Tibial nerve (tissue), 4 donors: ENCODE measurements around the gene KCNQ1. TPM values are rescaled to one million over a fixed set of nuclear protein-coding genes. Genes with fewer than 3 reads are reported as not detected.
A peak's percentile ranks its signal among the peaks of the same experiment; 100 is the strongest.

Source experiments
- DNase-seq, 2 donors: peaks; one replicate each; pipeline ENCODE4 v3.0.0-alpha.2; 2019; ENCODE audit warnings: low spot score in 2 of 2
- H3K27ac ChIP-seq, 4 donors: fragments of 200-600 bp; sonication (generic) in 3 of 4; one replicate each; pipeline ENCODE4 v1.5.1; 2017 to 2019; ENCODE audit warnings: mild to moderate bottlenecking in 1 of 4
- H3K27me3 ChIP-seq, 2 donors: fragments of 200-600 bp; sonication (generic) in 1 of 2; one replicate each; pipeline versions ENCODE4 v1.5.1 to v1.6.0; 2017 to 2019
- H3K36me3 ChIP-seq, 3 donors: fragments of 200-600 bp; sonication (generic); one replicate each; pipeline ENCODE4 v1.5.1; 2018 to 2019
- H3K4me1 ChIP-seq, 4 donors: fragments of 200-600 bp; sonication (generic) in 3 of 4; one replicate each; pipeline ENCODE4 v1.5.1; 2017 to 2019
- H3K4me3 ChIP-seq, 4 donors: fragments of 200-600 bp; sonication (generic) in 3 of 4; one replicate each; pipeline ENCODE4 v1.5.1; 2017 to 2019; ENCODE audit warnings: mild to moderate bottlenecking in 1 of 4, moderate library complexity in 1 of 4
- H3K9me3 ChIP-seq, 4 donors: fragments of 200-600 bp; sonication (generic) in 3 of 4; one replicate each; pipeline ENCODE4 v1.5.1; 2017 to 2019
- CTCF ChIP-seq, 5 experiments: fragments of 200-600 bp in 3 of 5; fragments of 450-650 bp in 2 of 5; sonication (generic) in 3 of 5; IDR thresholded peaks; one replicate each; pipeline ENCODE4 v1.5.1; 2016 to 2019; ENCODE audit warnings: antibody characterized with exemption in 5 of 5, mild to moderate bottlenecking in 3 of 5, moderate library complexity in 2 of 5
- EP300 ChIP-seq, 2 donors: sonication (generic); formaldehyde crosslinking; IDR thresholded peaks; one replicate each; pipeline ENCODE4 v1.6.1; 2017; ENCODE audit warnings: antibody characterized with exemption in 2 of 2, mild to moderate bottlenecking in 1 of 2
- POLR2A ChIP-seq, 2 donors: fragments of 450-650 bp; IDR thresholded peaks; one replicate each; pipeline ENCODE4 v1.6.1; 2017; ENCODE audit warnings: antibody characterized with exemption in 2 of 2, mild to moderate bottlenecking in 2 of 2, moderate library complexity in 2 of 2
- WGBS, 2 donors: methylation state at CpG; one replicate each; pipeline ENCODE4 v1.1.5; 2018; 5-methylcytosine and 5-hydroxymethylcytosine counted together
- total RNA-seq, 4 donors: library from RNA; depleted of rRNA; stranded (reverse); fragments of >200 nt; gene quantifications; one replicate each; pipeline ENCODE4 v1.1.0, GENCODE V29; 2016

Gene KCNQ1
- total RNA-seq, 4 donors from 2014 or later = 3.5 to 11.4 (median 7.5) TPM

GRCh38 chr11:2553886-2554285, 109.1 kb downstream of the KCNQ1 start:
- peaks cover 0 to 7% (median 0%) of the 10 kb centered on the region in 4 donors for H3K4me1 ChIP-seq
- 94 to 98% methylated on average over 9 of the region's 9 CpGs for WGBS, 2 donors
- H3K27ac ChIP-seq = no peak overlapping the region
- no peaks in the 10 kb centered on the region for H3K9me3 ChIP-seq
- no peaks in the 10 kb centered on the region for H3K27me3 ChIP-seq
- TF ChIP-seq CTCF (IDR thresholded peaks at IDR 0.05) = no peak
- peak in 1 of 2 donors; percentile 3 for DNase-seq
- H3K4me3 ChIP-seq = no peak overlapping the region
- H3K36me3 ChIP-seq = no peaks in the 10 kb centered on the region

DNA sequence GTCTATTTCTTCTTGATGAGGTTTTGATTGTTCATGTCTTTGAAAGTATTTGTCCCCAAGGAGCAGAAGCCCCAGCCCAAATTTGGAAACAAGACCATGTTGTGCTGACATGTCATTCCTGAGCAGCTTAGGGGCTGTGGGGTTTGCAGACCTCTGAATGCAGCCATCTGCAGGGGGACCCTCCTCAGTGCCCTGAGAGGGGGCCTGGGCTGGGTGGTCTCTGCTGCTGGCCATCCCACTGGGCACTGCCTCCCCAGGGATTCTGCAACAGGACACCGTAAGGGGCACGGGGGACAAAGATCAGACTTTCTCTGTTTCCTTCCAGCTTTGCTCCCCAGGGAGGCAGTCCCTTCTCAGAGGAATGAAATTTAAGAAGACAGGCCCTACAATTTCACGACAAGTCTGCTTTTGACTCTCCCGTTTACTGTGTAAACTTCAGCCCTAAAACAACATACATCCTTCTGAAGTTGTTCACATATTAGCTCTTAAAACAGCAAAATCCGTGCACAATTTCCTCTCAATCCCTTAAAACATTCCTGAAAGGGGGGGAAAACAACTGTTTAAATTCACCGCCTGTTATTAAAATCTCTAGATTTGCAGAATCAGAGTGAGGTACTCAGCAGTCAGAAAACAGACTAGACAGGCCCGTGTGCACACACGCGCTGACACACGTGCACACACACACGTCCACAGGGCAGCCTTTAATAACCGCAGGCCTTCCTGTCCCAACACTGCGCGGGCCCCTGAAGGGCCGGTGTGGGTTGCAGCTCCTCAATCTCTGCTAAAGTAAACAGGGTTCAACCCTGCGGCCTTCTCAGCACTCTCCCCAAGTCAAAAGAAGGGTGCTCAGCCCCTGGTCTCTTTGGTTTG, 109.8 kb downstream of the KCNQ1 start:
- Histone ChIP-seq H3K27ac (no peak overlapping the region), H3K27me3 (no peaks in the 10 kb centered on the region), H3K36me3 (no peaks in the 10 kb centered on the region), H3K9me3 (no peaks in the 10 kb centered on the region), H3K4me1 (peaks cover 0 to 7% (median 0%) of the 10 kb centered on the region in 4 donors), H3K4me3 (no peak overlapping the region)
- peak in 1 of 2 donors; percentile 1 for DNase-seq
- TF ChIP-seq POLR2A (IDR thresholded peaks at IDR 0.05) (no peak), EP300 (IDR thresholded peaks at IDR 0.05) (no peak), CTCF (IDR thresholded peaks at IDR 0.05) (no peak)
- WGBS, 2 donors = 73 to 81% methylated on average over 16 of the region's 16 CpGs

- H3K9me3 ChIP-seq = no peaks in the 10 kb centered on the region
- H3K27ac ChIP-seq = no peak overlapping the region
- H3K4me1 ChIP-seq = peaks cover 0 to 1% (median 0%) of the 10 kb centered on the region in 4 donors
- no peaks in the 10 kb centered on the region for H3K36me3 ChIP-seq
- 88 to 92% methylated on average over 8 to 11 of the region's 11 CpGs for WGBS, 2 donors
- DNase-seq = peak in 1 of 2 donors; percentile 3
- TF ChIP-seq CTCF (IDR thresholded peaks at IDR 0.05) (no peak), EP300 (IDR thresholded peaks at IDR 0.05) (no peak), POLR2A (IDR thresholded peaks at IDR 0.05) (no peak)
- H3K4me3 ChIP-seq = no peak overlapping the region
- H3K27me3 ChIP-seq = no peaks in the 10 kb centered on the region
Measured at GRCh38 chr11:2555336-2555735, 110.5 kb downstream of the KCNQ1 start.

DNA sequence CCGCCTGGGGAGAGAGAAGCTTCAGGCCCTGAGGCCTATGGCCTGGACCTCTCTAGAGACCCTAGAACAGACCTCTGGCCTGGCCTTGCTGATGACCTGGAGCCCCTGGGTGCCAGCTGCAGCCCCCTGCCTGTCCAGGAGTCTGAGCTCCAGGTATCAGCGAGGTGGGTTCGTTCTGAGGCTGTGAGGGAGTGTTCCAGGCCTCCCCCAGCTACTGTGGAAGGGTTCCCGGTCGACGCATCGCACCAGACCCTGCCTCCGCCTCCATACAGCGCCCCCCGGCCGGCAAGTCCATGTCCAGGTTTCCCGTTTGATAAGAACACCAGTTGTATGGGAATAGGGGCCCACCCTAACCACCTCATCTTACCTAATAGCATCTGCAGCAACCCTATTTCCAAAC, 111.1 kb downstream of the KCNQ1 start:
- no peak overlapping the region for H3K27ac ChIP-seq
- H3K36me3 ChIP-seq = no peaks in the 10 kb centered on the region
- H3K9me3 ChIP-seq = no peaks in the 10 kb centered on the region
- H3K27me3 ChIP-seq = no peaks in the 10 kb centered on the region
- peak in 1 of 2 donors; percentile 1 for DNase-seq
- no peak for TF ChIP-seq CTCF (IDR thresholded peaks at IDR 0.05)
- no peak for TF ChIP-seq POLR2A (IDR thresholded peaks at IDR 0.05)
- TF ChIP-seq EP300 (IDR thresholded peaks at IDR 0.05) = no peak
- no peaks in the 10 kb centered on the region for H3K4me1 ChIP-seq
- H3K4me3 ChIP-seq = no peak overlapping the region
- 93 to 95% methylated on average over 8 to 10 of the region's 12 CpGs for WGBS, 2 donors

- no peak for DNase-seq
- no peaks in the 10 kb centered on the region for H3K36me3 ChIP-seq
- 91 to 98% methylated on average over 4 of the region's 4 CpGs for WGBS, 2 donors
Measured at GRCh38 chr11:2557381-2557780, 112.6 kb downstream of the KCNQ1 start.

More at GRCh38 chr11:2557381-2557780, 112.6 kb downstream of the KCNQ1 start:
- TF ChIP-seq POLR2A (IDR thresholded peaks at IDR 0.05) (no peak), CTCF (IDR thresholded peaks at IDR 0.05) (no peak), EP300 (IDR thresholded peaks at IDR 0.05) (no peak)
- Histone ChIP-seq H3K27ac (no peak overlapping the region), H3K9me3 (no peaks in the 10 kb centered on the region), H3K27me3 (no peaks in the 10 kb centered on the region), H3K4me3 (no peak overlapping the region), H3K4me1 (peaks cover 0 to 9% (median 3%) of the 10 kb centered on the region in 4 donors)
